Naive B cell (primary cell): ENCODE data around the gene DIP2C. TPM values are rescaled to one million over a fixed set of nuclear protein-coding genes. Genes with fewer than 3 reads are reported as not detected.
A peak's percentile ranks its signal among the peaks of the same experiment; 100 is the strongest.

ENCODE experiments used
- ATAC-seq, 2 donors: fragments of 150-1000 bp; cut with Tn5 transposase; 2 replicates each; pipeline ENCODE4 v1.10.0; 2021; ENCODE audit warnings: low read depth in 2 of 2, mild to moderate bottlenecking in 2 of 2, moderate library complexity in 2 of 2
- DNase-seq: peaks from one replicate; pipeline ENCODE4 v3.0.0; 2022
- H3K27ac Mint-ChIP-seq, 6 donors: one replicate each; pipeline ENCODE4 v1.8.0; 2020 to 2022; ENCODE audit warnings: mild to moderate bottlenecking in 6 of 6, mixed read lengths in 6 of 6, moderate library complexity in 5 of 6, inconsistent platforms in 2 of 6
- H3K27me3 Mint-ChIP-seq, 3 donors: one replicate each; pipeline ENCODE4 v1.8.0; 2021 to 2022; ENCODE audit warnings: mixed read lengths in 3 of 3, mild to moderate bottlenecking in 1 of 3
- H3K36me3 Mint-ChIP-seq, 2 donors: one replicate each; pipeline ENCODE4 v1.8.0; 2020 to 2022; ENCODE audit warnings: mixed read lengths in 2 of 2, inconsistent platforms in 1 of 2, mild to moderate bottlenecking in 1 of 2
- H3K4me1 Mint-ChIP-seq, 3 donors: one replicate each; pipeline ENCODE4 v1.8.0; 2020 to 2022; ENCODE audit warnings: mixed read lengths in 3 of 3, inconsistent platforms in 1 of 3, mild to moderate bottlenecking in 1 of 3, moderate library complexity in 1 of 3
- H3K4me3 Mint-ChIP-seq, 8 donors: one replicate each; pipeline ENCODE4 v1.8.0; 2020 to 2022; ENCODE audit warnings: mild to moderate bottlenecking in 8 of 8, mixed read lengths in 8 of 8, moderate library complexity in 8 of 8, inconsistent platforms in 2 of 8
- H3K9me3 Mint-ChIP-seq, 7 donors: one replicate each; pipeline ENCODE4 v1.8.0; 2020 to 2022; ENCODE audit warnings: mixed read lengths in 7 of 7, mild to moderate bottlenecking in 5 of 7, inconsistent platforms in 2 of 7, moderate library complexity in 1 of 7
- polyA plus RNA-seq, 6 donors: library from polyadenylated mRNA; unstranded; fragments of 300-500 nt; fragmentation: Illumina TruSeq; gene quantifications; one replicate each; pipeline ENCODE4 v1.2.3, GENCODE V29; 2021; ENCODE audit warnings: low read depth in 6 of 6

Gene DIP2C
- polyA plus RNA-seq, 6 donors from 2014 or later, result 0.36 to 1.7 (median 0.78) TPM; not detected in 1

- DNase-seq (no peak), ATAC-seq (no peak)
- Mint-ChIP-seq H3K4me3 (no peak overlapping the region), H3K36me3 (no peaks in the 10 kb centered on the region), H3K4me1 (peaks cover 8 to 16% (median 15%) of the 10 kb centered on the region in 3 donors), H3K27me3 (peaks cover 0 to 4% (median 0%) of the 10 kb centered on the region in 3 donors), H3K9me3 (no peaks in the 10 kb centered on the region), H3K27ac (no peak overlapping the region)
These were observed 296.8 kb downstream of the DIP2C start for GRCh38 chr10:392705-393037.

GRCh38 chr10:391847-392704 is 297.4 kb downstream of the DIP2C start:
- no peaks in the 10 kb centered on the region for H3K36me3 Mint-ChIP-seq
- H3K27me3 Mint-ChIP-seq, result peaks cover 0 to 4% (median 0%) of the 10 kb centered on the region in 3 donors
- no peak overlapping the region for H3K27ac Mint-ChIP-seq
- no peak overlapping the region for H3K4me3 Mint-ChIP-seq
- ATAC-seq (no peak), DNase-seq (no peak)
- no peaks in the 10 kb centered on the region for H3K9me3 Mint-ChIP-seq
- peaks cover 8 to 12% (median 12%) of the 10 kb centered on the region in 3 donors for H3K4me1 Mint-ChIP-seq

DNA sequence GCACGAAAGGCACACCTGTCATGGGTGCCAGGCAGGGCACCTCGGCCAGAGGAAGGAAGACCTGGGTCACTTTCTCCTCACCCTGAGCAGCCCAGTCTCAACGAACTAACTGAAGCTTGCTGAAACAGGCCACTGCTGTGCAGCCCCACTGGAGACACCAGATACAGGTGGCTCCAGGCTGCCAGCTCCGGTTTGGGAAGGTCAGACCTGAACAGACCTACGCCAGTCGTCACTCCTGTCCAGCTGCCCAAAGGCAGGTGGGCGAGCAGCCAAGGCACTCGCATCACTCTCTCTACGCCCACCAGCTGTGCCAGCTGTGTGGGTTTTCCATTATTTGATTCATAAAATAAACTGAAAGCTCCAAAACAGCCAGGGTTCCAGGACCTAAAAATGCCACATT is 298.2 kb downstream of the DIP2C start:
- Mint-ChIP-seq H3K27ac (no peak overlapping the region), H3K36me3 (no peaks in the 10 kb centered on the region), H3K27me3 (peaks cover 0 to 4% (median 0%) of the 10 kb centered on the region in 3 donors), H3K4me3 (no peak overlapping the region), H3K4me1 (peaks cover 8 to 12% (median 12%) of the 10 kb centered on the region in 3 donors), H3K9me3 (no peaks in the 10 kb centered on the region)
- ATAC-seq (no peak), DNase-seq (no peak)

GRCh38 chr10:390449-391100 is 298.9 kb downstream of the DIP2C start:
- no peak overlapping the region for H3K27ac Mint-ChIP-seq
- ATAC-seq (no peak), DNase-seq (no peak)
- H3K4me3 Mint-ChIP-seq, result no peak overlapping the region
- peaks cover 0 to 4% (median 0%) of the 10 kb centered on the region in 3 donors for H3K27me3 Mint-ChIP-seq
- H3K4me1 Mint-ChIP-seq, result peaks cover 8 to 12% (median 12%) of the 10 kb centered on the region in 3 donors
- H3K9me3 Mint-ChIP-seq, result no peaks in the 10 kb centered on the region
- H3K36me3 Mint-ChIP-seq, result no peaks in the 10 kb centered on the region

DNA sequence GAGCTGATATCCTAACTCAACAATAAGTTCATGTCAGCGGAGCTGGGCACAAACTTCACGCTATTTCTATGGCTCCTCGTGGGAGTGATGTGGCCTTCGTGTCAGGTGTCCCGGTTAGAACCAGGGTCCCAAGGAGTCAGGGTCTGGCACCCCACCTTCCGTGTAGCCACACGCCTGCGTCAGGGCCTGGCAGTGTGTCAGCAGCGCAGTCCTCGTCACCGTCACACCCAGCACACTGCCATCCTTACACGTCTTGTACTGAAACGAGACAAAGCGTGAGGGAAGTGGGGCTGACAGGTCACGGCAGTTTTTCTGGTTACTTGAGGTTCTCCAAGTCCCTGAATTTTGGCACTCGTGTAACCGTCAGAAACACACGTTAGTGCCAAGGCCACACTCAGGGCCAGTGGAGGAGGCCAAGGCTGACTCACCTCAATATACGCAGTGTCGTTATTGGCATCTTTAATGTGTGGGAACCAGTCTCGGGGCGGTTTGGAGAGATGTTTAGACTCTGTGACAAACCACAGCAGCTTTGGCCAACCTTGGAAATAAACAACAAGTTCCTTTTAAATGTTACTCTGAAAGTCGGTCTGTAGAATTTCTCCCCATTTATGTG is 299.5 kb downstream of the DIP2C start:
- DNase-seq (no peak), ATAC-seq (no peak)
- Mint-ChIP-seq H3K4me3 (no peak overlapping the region), H3K27me3 (peaks cover 0 to 4% (median 0%) of the 10 kb centered on the region in 3 donors), H3K27ac (no peak overlapping the region), H3K36me3 (no peaks in the 10 kb centered on the region), H3K4me1 (peaks cover 8 to 12% (median 12%) of the 10 kb centered on the region in 3 donors), H3K9me3 (no peaks in the 10 kb centered on the region)

- Mint-ChIP-seq H3K4me3 (no peak overlapping the region), H3K4me1 (peaks cover 8 to 12% (median 10%) of the 10 kb centered on the region in 3 donors), H3K9me3 (no peaks in the 10 kb centered on the region), H3K36me3 (no peaks in the 10 kb centered on the region), H3K27me3 (peaks cover 0 to 4% (median 0%) of the 10 kb centered on the region in 3 donors), H3K27ac (no peak overlapping the region)
- ATAC-seq, result no peak
- DNase-seq, result no peak
These were observed 300.1 kb downstream of the DIP2C start for GRCh38 chr10:389261-389790.

DNA sequence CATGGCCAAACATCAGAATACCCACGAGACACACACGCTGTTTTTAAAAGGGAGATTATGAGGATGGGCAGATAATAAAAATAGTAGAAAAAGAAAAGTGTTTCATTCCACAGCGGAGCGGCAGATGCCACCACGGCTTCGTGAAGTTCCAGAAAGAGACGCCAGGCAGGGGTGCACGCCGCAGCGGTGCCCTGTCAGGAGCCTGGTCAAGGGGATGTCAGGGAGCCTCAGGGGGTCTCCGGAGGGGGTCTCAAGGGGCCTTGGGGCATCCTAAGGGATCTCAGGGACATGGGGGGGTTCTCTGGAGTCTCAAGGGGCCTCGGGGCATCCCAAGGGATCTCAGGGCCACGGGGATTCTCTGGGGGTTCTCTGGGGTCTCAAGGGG is 300.8 kb downstream of the DIP2C start:
- no peak for DNase-seq
- ATAC-seq, result no peak
- Mint-ChIP-seq H3K27ac (peak overlapping the region in 1 of 6 donors; percentile 69), H3K4me1 (peaks cover 3 to 10% (median 7%) of the 10 kb centered on the region in 3 donors), H3K9me3 (no peaks in the 10 kb centered on the region), H3K36me3 (no peaks in the 10 kb centered on the region), H3K27me3 (peaks cover 0 to 4% (median 0%) of the 10 kb centered on the region in 3 donors), H3K4me3 (no peak overlapping the region)

DNA sequence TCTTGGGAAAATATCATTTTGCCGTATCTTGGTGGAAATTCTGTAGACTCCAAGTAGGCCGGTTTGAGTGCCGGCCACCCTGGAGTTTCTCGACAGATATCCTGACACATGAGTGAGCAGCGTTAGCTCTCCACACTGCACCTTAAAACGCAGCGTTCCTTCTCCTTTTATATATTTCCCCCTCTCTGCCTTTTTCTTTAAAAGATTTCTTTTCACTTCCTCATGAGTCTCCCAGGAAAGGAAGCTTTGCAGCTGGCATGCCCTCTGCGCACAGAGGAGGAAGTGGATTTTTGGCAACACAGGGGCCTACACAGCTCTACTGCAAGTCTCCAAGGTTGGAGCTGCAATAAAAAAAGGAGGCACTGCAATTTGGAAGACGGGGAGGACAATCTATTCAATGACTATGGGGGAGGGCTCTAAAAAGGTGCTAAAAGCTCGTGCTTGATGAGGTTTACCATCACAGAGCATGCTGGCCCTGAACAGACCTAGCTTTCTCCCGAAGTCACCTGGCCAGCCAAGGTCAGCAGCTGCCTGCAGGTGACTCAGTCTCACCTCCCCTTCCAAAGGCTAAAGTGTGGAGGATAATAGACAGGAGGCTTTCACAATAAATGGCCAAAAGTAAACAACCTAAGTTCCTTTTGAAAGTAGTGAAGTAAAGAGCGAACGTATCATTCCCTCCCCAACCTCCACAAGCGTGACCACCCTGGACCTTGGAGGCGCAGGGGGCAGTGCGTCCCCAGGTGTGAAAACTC is 301.4 kb downstream of the DIP2C start:
- Mint-ChIP-seq H3K27me3 (peaks cover 0 to 4% (median 0%) of the 10 kb centered on the region in 3 donors), H3K36me3 (no peaks in the 10 kb centered on the region), H3K9me3 (no peaks in the 10 kb centered on the region), H3K4me3 (no peak overlapping the region), H3K27ac (peak overlapping the region in 1 of 6 donors; percentile 69), H3K4me1 (peaks cover 3 to 10% (median 7%) of the 10 kb centered on the region in 3 donors)
- DNase-seq (no peak), ATAC-seq (no peak)

GRCh38 chr10:387593-387891 is 301.9 kb downstream of the DIP2C start:
- ATAC-seq, result no peak

GRCh38 chr10:386771-387592 is 302.5 kb downstream of the DIP2C start:
- ATAC-seq (no peak), DNase-seq (no peak)
- peaks cover 3 to 10% (median 7%) of the 10 kb centered on the region in 3 donors for H3K4me1 Mint-ChIP-seq
- no peaks in the 10 kb centered on the region for H3K27me3 Mint-ChIP-seq
- H3K36me3 Mint-ChIP-seq, result peaks cover under 1 to 1% of the 10 kb centered on the region in 2 donors
- H3K27ac Mint-ChIP-seq, result no peak overlapping the region
- no peak overlapping the region for H3K4me3 Mint-ChIP-seq
- no peaks in the 10 kb centered on the region for H3K9me3 Mint-ChIP-seq

More at GRCh38 chr10:387593-387891, 301.9 kb downstream of the DIP2C start:
- no peaks in the 10 kb centered on the region for H3K36me3 Mint-ChIP-seq
- peaks cover 3 to 10% (median 7%) of the 10 kb centered on the region in 3 donors for H3K4me1 Mint-ChIP-seq
- DNase-seq, result no peak
- no peak overlapping the region for H3K27ac Mint-ChIP-seq
- H3K4me3 Mint-ChIP-seq, result no peak overlapping the region
- peaks cover 0 to under 1% (median 0%) of the 10 kb centered on the region in 3 donors for H3K27me3 Mint-ChIP-seq
- no peaks in the 10 kb centered on the region for H3K9me3 Mint-ChIP-seq

GRCh38 chr10:385571-386300 is 303.7 kb downstream of the DIP2C start:
- no peak overlapping the region for H3K4me3 Mint-ChIP-seq
- no peak for ATAC-seq

More at GRCh38 chr10:385571-386300, 303.7 kb downstream of the DIP2C start:
- Mint-ChIP-seq H3K27me3 (peaks cover 0 to 6% (median 0%) of the 10 kb centered on the region in 3 donors), H3K4me1 (peaks cover 6 to 10% (median 7%) of the 10 kb centered on the region in 3 donors), H3K27ac (peak overlapping the region in 1 of 6 donors; percentile 33), H3K9me3 (peaks cover 0 to 4% (median 0%) of the 10 kb centered on the region in 7 donors), H3K36me3 (peaks cover 7 to 8% of the 10 kb centered on the region in 2 donors)
- DNase-seq, result no peak
